Measurements from ENCODE around the gene TMEM42. TPM values are rescaled to one million over a fixed set of nuclear protein-coding genes. Genes with fewer than 3 reads are reported as not detected.

Gene TMEM42
- total RNA-seq, 1 experiment from 2014 or later, result 11.8 TPM

- Mint-ChIP-seq H3K36me3 (ENCODE audit: insufficient read depth in 1 of 3, low read depth in 3 of 3) (no peaks in the 10 kb centered on the region), H3K4me3 (no peak overlapping the region), H3K4me1 (peaks cover 5 to 6% of the 10 kb centered on the region in 2 experiments; a peak in 3 of 4 replicates), H3K27ac (no peak overlapping the region), H3K9me3 (no peaks in the 10 kb centered on the region; a peak in 1 of 5 replicates), H3K27me3 (ENCODE audit: low read depth) (peaks cover 21% of the 10 kb centered on the region)
- no peak overlapping the region for H2AFZ ChIP-seq (ENCODE audit: low read length)
- no peak overlapping the region for H2BK12ac ChIP-seq (ENCODE audit: insufficient read length, low read depth, low read length)
- no peak overlapping the region for H2BK20ac ChIP-seq (ENCODE audit: low read depth, low read length, poor library complexity, severe bottlenecking)
- no peak overlapping the region for H3K56ac ChIP-seq (ENCODE audit: insufficient read length, low read depth, low read length)
- no peak overlapping the region for H4K5ac ChIP-seq (ENCODE audit: insufficient read length, low read depth, low read length)
- no peak overlapping the region for H4K91ac ChIP-seq (ENCODE audit: insufficient read length, low read depth, low read length)
- H3K23ac ChIP-seq (ENCODE audit: insufficient read length, low read depth, low read length), result no peak overlapping the region
- no peak overlapping the region for H3K9ac ChIP-seq (ENCODE audit: extremely low read depth, insufficient read length, low read length)
- H3K27me3 ChIP-seq (ENCODE audit: insufficient read depth, low read length), result no peaks in the 10 kb centered on the region
- H3K14ac ChIP-seq (ENCODE audit: insufficient read depth, low read length), result no peak overlapping the region
- H3K27ac ChIP-seq (ENCODE audit: insufficient read length, low read depth, low read length), result no peak overlapping the region
- no peak overlapping the region for H2BK15ac ChIP-seq (ENCODE audit: low read depth, low read length)
- no peaks in the 10 kb centered on the region for H3K79me2 ChIP-seq (ENCODE audit: insufficient read depth, low read length)
- no peak overlapping the region for H3K4ac ChIP-seq (ENCODE audit: low read depth, low read length)
- no peak overlapping the region for H3T11ph ChIP-seq (ENCODE audit: low read length)
- no peak overlapping the region for H4K8ac ChIP-seq (replicated peaks; ENCODE audit: insufficient read length, low read depth, low read length)
- H3K23me2 ChIP-seq (ENCODE audit: insufficient read length, low read depth, low read length, poor library complexity, severe bottlenecking), result no peaks in the 10 kb centered on the region
- H3K4me1 ChIP-seq (ENCODE audit: insufficient read depth, low read length), result no peaks in the 10 kb centered on the region
- H2AK5ac ChIP-seq (ENCODE audit: insufficient read length, low read length), result no peak overlapping the region
- no peak overlapping the region for H2BK120ac ChIP-seq (ENCODE audit: low read depth, low read length, poor library complexity, severe bottlenecking)
- H3K79me1 ChIP-seq (ENCODE audit: insufficient read depth, low read depth, low read length, poor library complexity, severe bottlenecking), result no peaks in the 10 kb centered on the region
- H3K4me2 ChIP-seq (ENCODE audit: insufficient read depth, insufficient read length, low read length), result no peak overlapping the region
- H4K20me1 ChIP-seq (ENCODE audit: control insufficient read depth, insufficient read depth, insufficient read length), result no peaks in the 10 kb centered on the region
- no CpG with 5 or more reads among the region's 4 CpGs for WGBS (ENCODE audit: extremely low coverage, insufficient read length, low lambda C conversion rate)
- peaks cover 7% of the 10 kb centered on the region for H3K9me3 ChIP-seq (ENCODE audit: control insufficient read depth, low read depth, low read length)
- no peak overlapping the region for H2BK5ac ChIP-seq (ENCODE audit: insufficient read length, low read length)
- DNase-seq, result no peak
- no peak overlapping the region for H3K18ac ChIP-seq (ENCODE audit: insufficient read length, low read depth, low read length)
- TF ChIP-seq CTCF (conservative IDR thresholded peaks at IDR 0.05), result no peak
These were observed 45.9 kb downstream of the TMEM42 start for GRCh38 chr3:44907612-44908011.
